Vagina (tissue), 2 donors: ENCODE data around the gene STAB2. TPM values are rescaled to one million over a fixed set of nuclear protein-coding genes. Genes with fewer than 3 reads are reported as not detected.
A peak's percentile ranks its signal among the peaks of the same experiment; 100 is the strongest.

Experiments used
- DNase-seq, 2 donors: peaks; one replicate each; pipeline ENCODE4 v3.0.0-alpha.2; 2017; ENCODE audit errors: extremely low spot score in 2 of 2
- H3K27ac ChIP-seq: fragments of 200-600 bp; sonication (generic); one replicate; pipeline ENCODE4 v1.5.1; 2019
- H3K27me3 ChIP-seq: fragments of 200-600 bp; sonication (generic); one replicate; pipeline ENCODE4 v1.5.1; 2019
- H3K36me3 ChIP-seq, 2 donors: fragments of 200-600 bp; sonication (generic); one replicate each; pipeline ENCODE4 v1.5.1; 2017 to 2019
- H3K4me1 ChIP-seq: fragments of 200-600 bp; sonication (generic); one replicate; pipeline ENCODE4 v1.5.1; 2019
- H3K4me3 ChIP-seq, 2 donors: fragments of 200-600 bp; sonication (generic); 1 replicate in 1 of 2; 2 replicates in 1 of 2; pipeline ENCODE4 v1.5.1; 2016 to 2019
- H3K9me3 ChIP-seq: fragments of 200-600 bp; sonication (generic); one replicate; pipeline ENCODE4 v1.5.1; 2019
- POLR2A ChIP-seq, 2 donors: fragments of 450-650 bp; IDR thresholded peaks; one replicate each; pipeline ENCODE4 v1.6.1; 2017; ENCODE audit warnings: antibody characterized with exemption in 2 of 2, mild to moderate bottlenecking in 2 of 2, moderate library complexity in 2 of 2
- POLR2AphosphoS5 ChIP-seq, 2 donors: sonication (generic); formaldehyde crosslinking; IDR thresholded peaks; one replicate each; pipeline ENCODE4 v1.9.0; 2017; ENCODE audit warnings: antibody characterized with exemption in 2 of 2, mild to moderate bottlenecking in 2 of 2, low read depth in 1 of 2; ENCODE audit not compliant: insufficient read depth in 1 of 2
- intact Hi-C: fragments of 100-400 bp; cut with DNase I; formaldehyde crosslinking; loops from one replicate; pipeline ENCODE4 v1.15.1; 2023
- total RNA-seq: library from RNA; depleted of rRNA; stranded (reverse); fragments of >200 nt; gene quantifications from one replicate; pipeline ENCODE4 v1.2.3, GENCODE V29; 2016
- TF ChIP-seq, protein P1 (sequence below), 3 experiments: fragments of 450-650 bp in 2 of 3; fragments of 200-600 bp in 1 of 3; sonication (generic) in 1 of 3; IDR thresholded peaks; one replicate each; pipeline ENCODE4 v1.5.1; 2017 to 2019; ENCODE audit warnings: antibody characterized with exemption in 3 of 3, mild to moderate bottlenecking in 2 of 3, moderate library complexity in 2 of 3

STAB2 gene
- total RNA-seq, 1 donor from 2014 or later = 0.25 TPM

DNA sequence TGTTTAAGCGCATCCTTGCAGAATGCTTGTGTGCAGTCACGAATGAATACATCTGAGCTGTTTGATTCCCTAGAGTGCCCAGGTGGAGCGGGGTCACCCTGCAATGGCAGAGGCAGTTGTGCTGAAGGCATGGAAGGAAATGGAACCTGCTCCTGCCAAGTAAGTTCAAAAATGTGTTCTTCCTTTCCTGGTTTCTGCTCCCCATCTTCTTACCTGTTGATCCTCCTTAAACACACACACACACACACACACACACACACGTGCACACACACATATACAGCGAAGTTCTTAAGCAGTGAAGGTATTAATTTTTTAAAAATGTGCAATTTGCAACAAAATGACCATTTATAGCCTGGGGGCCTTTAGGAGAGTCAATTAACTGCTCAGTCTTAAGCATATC, 33.3 kb downstream of the STAB2 start:
- H3K27ac ChIP-seq = no peak overlapping the region
- no peaks in the 10 kb centered on the region for H3K4me1 ChIP-seq
- H3K9me3 ChIP-seq = no peaks in the 10 kb centered on the region
- H3K36me3 ChIP-seq = no peaks in the 10 kb centered on the region
- intact Hi-C loops = no loop called here
- no peak for TF ChIP-seq POLR2AphosphoS5 (IDR thresholded peaks at IDR 0.05; ENCODE audit: insufficient read depth in 1 of 2, low read depth in 1 of 2)
- TF ChIP-seq, protein P1, sequence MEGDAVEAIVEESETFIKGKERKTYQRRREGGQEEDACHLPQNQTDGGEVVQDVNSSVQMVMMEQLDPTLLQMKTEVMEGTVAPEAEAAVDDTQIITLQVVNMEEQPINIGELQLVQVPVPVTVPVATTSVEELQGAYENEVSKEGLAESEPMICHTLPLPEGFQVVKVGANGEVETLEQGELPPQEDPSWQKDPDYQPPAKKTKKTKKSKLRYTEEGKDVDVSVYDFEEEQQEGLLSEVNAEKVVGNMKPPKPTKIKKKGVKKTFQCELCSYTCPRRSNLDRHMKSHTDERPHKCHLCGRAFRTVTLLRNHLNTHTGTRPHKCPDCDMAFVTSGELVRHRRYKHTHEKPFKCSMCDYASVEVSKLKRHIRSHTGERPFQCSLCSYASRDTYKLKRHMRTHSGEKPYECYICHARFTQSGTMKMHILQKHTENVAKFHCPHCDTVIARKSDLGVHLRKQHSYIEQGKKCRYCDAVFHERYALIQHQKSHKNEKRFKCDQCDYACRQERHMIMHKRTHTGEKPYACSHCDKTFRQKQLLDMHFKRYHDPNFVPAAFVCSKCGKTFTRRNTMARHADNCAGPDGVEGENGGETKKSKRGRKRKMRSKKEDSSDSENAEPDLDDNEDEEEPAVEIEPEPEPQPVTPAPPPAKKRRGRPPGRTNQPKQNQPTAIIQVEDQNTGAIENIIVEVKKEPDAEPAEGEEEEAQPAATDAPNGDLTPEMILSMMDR (IDR thresholded peaks at IDR 0.05) = no peak
- no peak for TF ChIP-seq POLR2A (IDR thresholded peaks at IDR 0.05)
- DNase-seq = no peak
- no peaks in the 10 kb centered on the region for H3K27me3 ChIP-seq
- no peak overlapping the region for H3K4me3 ChIP-seq

DNA sequence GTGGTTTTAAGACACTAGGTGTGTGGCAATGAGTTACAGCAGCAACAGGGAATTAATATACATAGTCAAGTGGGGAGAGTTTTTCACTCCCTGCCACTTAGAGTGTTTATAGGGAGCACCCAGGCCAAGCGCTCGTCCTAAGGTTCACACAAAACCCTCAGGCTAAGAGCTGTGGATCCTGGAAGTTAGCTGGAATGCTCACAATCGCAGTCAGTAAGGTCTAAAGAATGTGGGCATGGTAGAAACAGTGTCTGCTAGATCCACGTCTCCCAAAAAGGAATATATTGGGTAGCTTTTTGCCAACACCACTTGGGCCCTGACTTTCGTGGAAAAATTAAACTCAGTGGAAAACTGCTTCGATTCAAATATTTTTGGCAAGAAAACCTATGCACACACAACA, 36.6 kb downstream of the STAB2 start:
- intact Hi-C loops = no loop called here
- H3K4me3 ChIP-seq = no peak overlapping the region
- no peak overlapping the region for H3K27ac ChIP-seq
- H3K27me3 ChIP-seq = no peaks in the 10 kb centered on the region
- no peaks in the 10 kb centered on the region for H3K9me3 ChIP-seq
- TF ChIP-seq POLR2AphosphoS5 (IDR thresholded peaks at IDR 0.05; ENCODE audit: insufficient read depth in 1 of 2, low read depth in 1 of 2) (no peak), POLR2A (IDR thresholded peaks at IDR 0.05) (no peak)
- TF ChIP-seq, protein P1 (IDR thresholded peaks at IDR 0.05) = no peak
- no peaks in the 10 kb centered on the region for H3K4me1 ChIP-seq
- H3K36me3 ChIP-seq = no peaks in the 10 kb centered on the region
- DNase-seq = no peak

DNA sequence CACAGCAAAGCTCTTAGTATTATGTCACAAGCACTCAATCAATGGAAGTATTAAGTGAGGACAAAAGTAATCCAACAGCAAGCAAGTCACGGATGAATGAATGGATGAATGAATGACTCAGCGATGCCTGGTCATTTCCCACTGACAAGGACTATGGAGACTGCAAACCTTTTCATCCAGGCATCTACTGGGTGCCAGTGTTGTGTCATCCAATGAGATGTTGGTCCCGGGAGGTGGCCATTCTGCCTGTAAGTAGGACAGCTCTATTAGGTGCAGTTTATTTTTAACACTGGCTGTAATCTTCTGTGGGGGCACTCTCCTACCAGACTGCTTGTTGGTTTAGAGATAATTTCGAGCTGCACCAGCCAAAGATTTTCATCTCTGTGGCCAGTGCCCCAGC, 39.4 kb downstream of the STAB2 start:
- no peak for DNase-seq
- TF ChIP-seq, protein P1 (IDR thresholded peaks at IDR 0.05) = no peak
- TF ChIP-seq POLR2AphosphoS5 (IDR thresholded peaks at IDR 0.05; ENCODE audit: insufficient read depth in 1 of 2, low read depth in 1 of 2) = no peak
- no peak for TF ChIP-seq POLR2A (IDR thresholded peaks at IDR 0.05)
- Histone ChIP-seq H3K36me3 (no peaks in the 10 kb centered on the region), H3K9me3 (no peaks in the 10 kb centered on the region), H3K27ac (no peak overlapping the region), H3K27me3 (no peaks in the 10 kb centered on the region), H3K4me3 (no peak overlapping the region), H3K4me1 (no peaks in the 10 kb centered on the region)
- intact Hi-C loops = no loop called here

DNA sequence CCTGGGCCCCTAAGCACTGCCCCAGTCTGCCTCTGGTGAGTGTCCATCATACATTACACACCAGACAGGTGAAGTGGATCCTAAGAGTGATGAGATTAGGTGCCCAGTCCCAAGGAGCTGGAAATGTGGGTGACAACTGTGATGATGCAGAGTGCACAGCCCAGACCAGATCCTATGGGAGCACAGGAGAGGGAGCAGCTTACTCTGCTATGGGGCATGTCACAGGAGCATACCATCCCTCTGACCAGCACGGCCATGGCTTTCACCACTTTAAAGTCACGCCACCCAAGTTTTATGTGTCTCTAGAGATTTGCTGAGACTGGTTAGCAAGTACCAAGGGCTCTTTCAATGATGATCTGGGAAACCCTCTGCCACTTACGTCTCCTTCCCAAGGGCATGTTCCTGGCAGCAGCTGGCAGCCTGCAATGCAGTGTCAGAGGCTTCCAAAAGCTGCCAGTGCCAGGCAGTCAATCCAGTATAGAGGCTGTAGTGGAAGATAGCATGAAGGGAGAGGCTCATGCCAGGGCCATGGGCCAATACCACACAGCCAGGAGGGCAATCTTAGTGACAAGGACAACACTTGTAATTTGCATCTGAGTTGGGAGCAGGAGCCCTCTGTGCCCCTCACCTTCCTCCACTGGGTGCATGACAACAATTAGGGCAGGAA, 40.2 kb downstream of the STAB2 start:
- no peaks in the 10 kb centered on the region for H3K36me3 ChIP-seq
- no peak overlapping the region for H3K4me3 ChIP-seq
- no peaks in the 10 kb centered on the region for H3K27me3 ChIP-seq
- TF ChIP-seq POLR2A (IDR thresholded peaks at IDR 0.05) (no peak), POLR2AphosphoS5 (IDR thresholded peaks at IDR 0.05; ENCODE audit: insufficient read depth in 1 of 2, low read depth in 1 of 2) (no peak)
- TF ChIP-seq, protein P1 (IDR thresholded peaks at IDR 0.05) = no peak
- H3K4me1 ChIP-seq = no peaks in the 10 kb centered on the region
- H3K9me3 ChIP-seq = no peaks in the 10 kb centered on the region
- H3K27ac ChIP-seq = no peak overlapping the region
- no peak for DNase-seq
- intact Hi-C loops = no loop called here

DNA sequence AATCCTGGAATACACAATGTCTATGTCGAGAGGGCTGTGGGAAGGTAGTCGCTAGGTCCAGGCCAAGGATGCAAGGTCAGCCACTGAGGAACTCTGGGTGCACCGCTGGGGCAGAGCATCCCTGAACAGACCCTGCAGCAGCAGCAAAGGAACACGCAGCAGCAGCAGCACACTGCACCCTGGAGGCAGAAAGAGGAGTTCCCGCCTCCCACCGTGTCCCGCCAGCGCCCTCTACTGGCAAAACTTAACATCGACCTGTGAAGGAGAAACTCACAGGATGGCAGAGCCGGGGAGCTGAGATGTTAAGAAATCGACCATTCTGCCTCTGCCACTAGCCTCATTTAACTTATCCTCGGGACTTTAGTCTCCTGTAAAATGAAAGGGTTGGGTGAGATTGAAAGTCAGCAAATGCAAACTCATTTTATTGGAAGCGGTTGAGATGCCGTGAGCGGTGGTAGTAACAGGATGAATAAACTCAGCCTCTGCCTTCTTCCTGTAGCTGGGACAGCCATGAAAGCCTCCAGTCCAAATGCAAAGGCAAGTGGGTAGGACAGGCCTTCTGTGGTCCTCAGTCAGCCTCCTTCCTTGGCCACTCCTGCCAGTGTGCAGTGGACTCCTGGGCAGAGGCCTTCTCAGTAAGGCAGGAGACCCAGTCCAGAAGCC, 45.6 kb downstream of the STAB2 start:
- Histone ChIP-seq H3K27me3 (no peaks in the 10 kb centered on the region), H3K4me1 (no peaks in the 10 kb centered on the region), H3K9me3 (no peaks in the 10 kb centered on the region), H3K27ac (no peak overlapping the region), H3K4me3 (no peak overlapping the region), H3K36me3 (no peaks in the 10 kb centered on the region)
- DNase-seq = no peak
- intact Hi-C loops = no loop called here
- no peak for TF ChIP-seq POLR2AphosphoS5 (IDR thresholded peaks at IDR 0.05; ENCODE audit: insufficient read depth in 1 of 2, low read depth in 1 of 2)
- TF ChIP-seq, protein P1 (IDR thresholded peaks at IDR 0.05) = peak in 1 of 3 experiments; percentile 15
